Activated effector memory CD4-positive, alpha-beta T cell treated with anti-CD3 and anti-CD28 coated beads, Interleukin-2, amount 50 U/mL, for 16 hours (primary cell): Measurements from ENCODE around the gene GAK.

Experiments used
- DNase-seq: peaks from one replicate; pipeline ENCODE4 v3.0.0-alpha.2; 2020

Gene GAK

GRCh38 chr4:826508-827208 is 105.5 kb downstream of the GAK start:
- DNase-seq = peak; percentile 63

- peak; percentile 73 for DNase-seq
These were observed 106.2 kb downstream of the GAK start, which contains the start of gene CPLX1 for GRCh38 chr4:825971-826330. TSS of gene CPLX1 (minus strand) at chr4:826129. CDS start at chr4:824522, 1,607 bp downstream.

GRCh38 chr4:825063-825970 is 106.8 kb downstream of the GAK start:
- peak; percentile 74 for DNase-seq

- DNase-seq = peak; percentile 59
These were observed 107.6 kb downstream of the GAK start for GRCh38 chr4:824461-825062.

GRCh38 chr4:823761-824460 is 108.2 kb downstream of the GAK start:
- no peak for DNase-seq

GRCh38 chr4:823176-823760 is 108.8 kb downstream of the GAK start:
- no peak for DNase-seq

GRCh38 chr4:822361-823175 is 109.5 kb downstream of the GAK start:
- no peak for DNase-seq

- DNase-seq = peak; percentile 52
These were observed 110.5 kb downstream of the GAK start for GRCh38 chr4:821631-822030.

GRCh38 chr4:821181-821591 is 110.9 kb downstream of the GAK start:
- peak; percentile 56 for DNase-seq

GRCh38 chr4:820230-821172 is 111.6 kb downstream of the GAK start:
- peak; percentile 54 for DNase-seq

GRCh38 chr4:819401-820229 is 112.5 kb downstream of the GAK start:
- DNase-seq = peak; percentile 39

- no peak for DNase-seq
These were observed 113.8 kb downstream of the GAK start for GRCh38 chr4:818106-818921.

GRCh38 chr4:815464-816146 is 116.5 kb downstream of the GAK start:
- peak; percentile 24 for DNase-seq

GRCh38 chr4:814312-814850 is 117.7 kb downstream of the GAK start:
- no peak for DNase-seq

- DNase-seq = peak; percentile 46
These were observed 118.2 kb downstream of the GAK start for GRCh38 chr4:813900-814299.

- DNase-seq = no peak
These were observed 123.1 kb downstream of the GAK start for GRCh38 chr4:808860-809570.

- DNase-seq = no peak
These were observed 124.3 kb downstream of the GAK start for GRCh38 chr4:807792-808191.
